NCI-H2196 treated with DMSO at 0.1 percent for 48 hours (cell line): ENCODE results near the gene RTEL1.
A peak's percentile ranks its signal among the peaks of the same experiment; 100 is the strongest.
"Not testable (repeated sequence)": the region's sequence is repeated elsewhere in the genome, so short reads cannot be mapped to it uniquely, and the experiment has no call there.

Experiments used
- DNase-seq: peaks from one replicate; lab custom pipeline; 2025; ENCODE audit not compliant: unreplicated experiment; lab: John Stamatoyannopoulos, UW

Gene RTEL1

GRCh38 chr20:63652192-63652980 is 5.7 kb upstream of the RTEL1 start:
- no peak for DNase-seq

GRCh38 chr20:63653041-63653973 is 4.8 kb upstream of the RTEL1 start, which contains the start of gene STMN3:
STMN3 (minus strand) TSS chr20:63653424; CDS start chr20:63653345, 79 bp downstream.
- DNase-seq: peak; percentile 83

- DNase-seq: no peak
These were observed 4.0 kb upstream of the RTEL1 start for GRCh38 chr20:63653974-63654668.

- DNase-seq: no peak
These were observed 2.9 kb upstream of the RTEL1 start for GRCh38 chr20:63655249-63655648.

GRCh38 chr20:63656451-63656850 is 1.7 kb upstream of the RTEL1 start:
- DNase-seq: no peak

GRCh38 chr20:63657260-63657936 is 714 bp upstream of the RTEL1 start:
- no peak for DNase-seq

- no peak for DNase-seq
These were observed 656 bp downstream of the RTEL1 start for GRCh38 chr20:63658749-63659187.

GRCh38 chr20:63659370-63659769 is 1.3 kb downstream of the RTEL1 start:
- no peak for DNase-seq

GRCh38 chr20:63660174-63660573 is 2.1 kb downstream of the RTEL1 start:
- DNase-seq: not testable (repeated sequence)

- DNase-seq: no peak
These were observed 2.5 kb downstream of the RTEL1 start for GRCh38 chr20:63660622-63661021.

- DNase-seq: no peak
These were observed 3.0 kb downstream of the RTEL1 start for GRCh38 chr20:63661108-63661507.

GRCh38 chr20:63661959-63662812 is 4.1 kb downstream of the RTEL1 start:
- DNase-seq: no peak

- no peak for DNase-seq
These were observed 4.7 kb downstream of the RTEL1 start for GRCh38 chr20:63662813-63663189.

- DNase-seq: no peak
These were observed 5.4 kb downstream of the RTEL1 start for GRCh38 chr20:63663332-63664066.

- DNase-seq: no peak
These were observed 6.2 kb downstream of the RTEL1 start for GRCh38 chr20:63664143-63664851.

GRCh38 chr20:63664861-63665594 is 6.9 kb downstream of the RTEL1 start:
- peak; percentile 82 for DNase-seq

- DNase-seq: no peak
These were observed 7.6 kb downstream of the RTEL1 start for GRCh38 chr20:63665708-63666107.

- no peak for DNase-seq
These were observed 9.7 kb downstream of the RTEL1 start for GRCh38 chr20:63667858-63668257.
